ENCODE results near the gene CHST9. TPM values are rescaled to one million over a fixed set of nuclear protein-coding genes. Genes with fewer than 3 reads are reported as not detected.

CHST9 gene
- total and polyA plus RNA-seq, 10 of the 15 experiments (the other 5 are each of a cell fraction or from before 2014, with no cell fraction given), result 0.34 TPM; not detected in 9

DNA sequence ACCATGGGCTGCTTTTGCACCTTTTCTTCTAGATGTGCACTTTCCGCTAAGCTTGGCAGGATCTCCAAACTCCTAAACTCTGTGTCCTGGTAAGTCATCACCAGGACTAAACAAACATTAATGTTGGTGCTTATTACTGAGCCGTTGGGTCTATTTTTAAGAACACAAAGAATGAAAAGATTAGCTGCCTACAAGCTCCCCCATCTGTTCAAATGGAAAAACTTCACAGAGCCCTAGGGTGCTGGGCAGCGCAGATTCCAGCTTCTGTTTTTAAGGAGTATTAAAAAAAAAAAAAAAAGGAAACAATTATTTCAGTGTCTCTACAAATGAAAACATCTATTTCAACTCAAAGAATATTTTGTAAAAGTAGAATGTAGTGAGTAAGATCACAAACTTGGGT lies 221.8 kb downstream of the CHST9 start:
- POLR2A ChIA-PET, result no interaction called here
- intact Hi-C loops (cut with micrococcal nuclease; ENCODE audit: unreplicated experiment) (no loop called here), in situ Hi-C loops (cut with MboI) (no loop called here)
- Histone ChIP-seq H3K9me3 (replicated peaks; ENCODE audit: control insufficient read depth, insufficient read depth, low read length) (no peaks in the 10 kb centered on the region), H3K4me1 (ENCODE audit: control insufficient read depth, insufficient read depth, low read length) (no peaks in the 10 kb centered on the region), H3K27me3 (replicated peaks in 1 of 2; ENCODE audit: control insufficient read depth in 2 of 2, insufficient read depth in 2 of 2, low read length in 1 of 2) (no peaks in the 10 kb centered on the region), H2AFZ (ENCODE audit: control insufficient read depth, low read depth, low read length) (no peak overlapping the region), H3K79me2 (ENCODE audit: control insufficient read depth, insufficient read depth, low read length) (no peaks in the 10 kb centered on the region), H3K4me2 (ENCODE audit: control insufficient read depth, insufficient read depth) (no peak overlapping the region), H3K36me3 (ENCODE audit: control insufficient read depth in 2 of 2, insufficient read depth in 2 of 2, low read length in 1 of 2) (no peaks in the 10 kb centered on the region), H4K20me1 (ENCODE audit: control insufficient read depth, insufficient read depth) (no peaks in the 10 kb centered on the region), H3K4me3 (no peak overlapping the region), H3K27ac (ENCODE audit: control insufficient read depth, insufficient read depth) (no peak overlapping the region), H3K9ac (ENCODE audit: control insufficient read depth, insufficient read depth, low read length) (no peak overlapping the region)
- no peak for TF ChIP-seq SIN3A (IDR thresholded peaks at IDR 0.05; ENCODE audit: low read depth, low read length)
- TF ChIP-seq STAT3 (IDR thresholded peaks at IDR 0.05; ENCODE audit: low read depth, low read length), result no peak
- TF ChIP-seq, protein P1, sequence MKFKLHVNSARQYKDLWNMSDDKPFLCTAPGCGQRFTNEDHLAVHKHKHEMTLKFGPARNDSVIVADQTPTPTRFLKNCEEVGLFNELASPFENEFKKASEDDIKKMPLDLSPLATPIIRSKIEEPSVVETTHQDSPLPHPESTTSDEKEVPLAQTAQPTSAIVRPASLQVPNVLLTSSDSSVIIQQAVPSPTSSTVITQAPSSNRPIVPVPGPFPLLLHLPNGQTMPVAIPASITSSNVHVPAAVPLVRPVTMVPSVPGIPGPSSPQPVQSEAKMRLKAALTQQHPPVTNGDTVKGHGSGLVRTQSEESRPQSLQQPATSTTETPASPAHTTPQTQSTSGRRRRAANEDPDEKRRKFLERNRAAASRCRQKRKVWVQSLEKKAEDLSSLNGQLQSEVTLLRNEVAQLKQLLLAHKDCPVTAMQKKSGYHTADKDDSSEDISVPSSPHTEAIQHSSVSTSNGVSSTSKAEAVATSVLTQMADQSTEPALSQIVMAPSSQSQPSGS (IDR thresholded peaks at IDR 0.05; ENCODE audit: low read length), result no peak
- TF ChIP-seq HDAC2 (IDR thresholded peaks at IDR 0.05), result no peak
- CTCF ChIA-PET, result interaction anchor here (0.9 kb wide), 1 partner anchor 162 kb away, joined by 3 read pairs; no protein-coding TSS in a partner anchor
- DNase-seq (ENCODE audit: low read depth, low spot score), result no peak
- SMC1A ChIA-PET (ENCODE audit: uncharacterized antibody, unreplicated experiment), result no interaction called here
- no peak for ATAC-seq
- FAIRE-seq, result no peak
- RAD21 ChIA-PET (ENCODE audit: unreplicated experiment), result no interaction called here
- BruUV-seq (replicated peaks), result no TSS peak
- 51% methylated on average over 3 of the region's 3 CpGs for WGBS (ENCODE audit: insufficient coverage, insufficient replicate concordance, low lambda C conversion rate, missing lambda C conversion rate)

DNA sequence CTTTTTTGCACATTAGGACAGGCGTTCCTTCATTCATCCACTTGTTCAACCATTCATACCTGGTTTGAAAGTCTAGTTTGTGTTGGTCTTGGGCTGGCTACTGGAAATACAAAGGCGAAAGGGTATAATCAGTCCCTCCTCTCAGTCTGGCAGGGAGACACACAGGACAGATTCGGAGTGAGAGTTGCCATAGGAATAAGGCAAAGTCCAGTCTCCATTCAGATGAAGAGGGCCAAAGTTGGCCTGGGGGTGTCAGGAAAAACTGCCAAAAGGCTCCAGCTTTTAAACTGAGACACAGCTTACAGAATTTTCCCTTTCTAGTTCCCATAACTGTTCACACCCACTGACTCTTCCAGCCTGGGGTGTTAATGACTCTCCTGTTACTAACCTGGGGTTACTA lies 223.3 kb downstream of the CHST9 start:
- Histone ChIP-seq H3K4me2 (ENCODE audit: control insufficient read depth, insufficient read depth) (no peak overlapping the region), H2AFZ (ENCODE audit: control insufficient read depth, low read depth, low read length) (no peak overlapping the region), H3K9me3 (replicated peaks; ENCODE audit: control insufficient read depth, insufficient read depth, low read length) (no peaks in the 10 kb centered on the region), H3K79me2 (ENCODE audit: control insufficient read depth, insufficient read depth, low read length) (no peaks in the 10 kb centered on the region), H3K36me3 (ENCODE audit: control insufficient read depth in 2 of 2, insufficient read depth in 2 of 2, low read length in 1 of 2) (no peaks in the 10 kb centered on the region), H3K27ac (ENCODE audit: control insufficient read depth, insufficient read depth) (no peak overlapping the region), H3K4me3 (no peak overlapping the region), H3K4me1 (ENCODE audit: control insufficient read depth, insufficient read depth, low read length) (no peaks in the 10 kb centered on the region), H3K9ac (ENCODE audit: control insufficient read depth, insufficient read depth, low read length) (no peak overlapping the region), H4K20me1 (ENCODE audit: control insufficient read depth, insufficient read depth) (no peaks in the 10 kb centered on the region), H3K27me3 (replicated peaks in 1 of 2; ENCODE audit: control insufficient read depth in 2 of 2, insufficient read depth in 2 of 2, low read length in 1 of 2) (no peaks in the 10 kb centered on the region)
- intact Hi-C loops (cut with micrococcal nuclease; ENCODE audit: unreplicated experiment) (no loop called here), in situ Hi-C loops (cut with MboI) (no loop called here)
- no peak for TF ChIP-seq ETV6 (conservative IDR thresholded peaks at IDR 0.05 in 1 of 2, IDR thresholded peaks at IDR 0.05 in 1 of 2; ENCODE audit: borderline replicate concordance in 1 of 2, low read depth in 1 of 2)
- TF ChIP-seq KDM1A (IDR thresholded peaks at IDR 0.05; ENCODE audit: borderline replicate concordance), result no peak
- CTCF ChIA-PET, result no interaction called here
- SMC1A ChIA-PET (ENCODE audit: uncharacterized antibody, unreplicated experiment), result no interaction called here
- 13% methylated on average over 3 of the region's 3 CpGs for WGBS (ENCODE audit: insufficient coverage, insufficient replicate concordance, low lambda C conversion rate, missing lambda C conversion rate)
- RAD21 ChIA-PET (ENCODE audit: unreplicated experiment), result no interaction called here
- no peak for FAIRE-seq
- ATAC-seq, result no peak
- POLR2A ChIA-PET, result no interaction called here
- no TSS peak for BruUV-seq (replicated peaks)
- DNase-seq (ENCODE audit: low read depth, low spot score), result no peak

Measured in GM12878 (cell line).